ENCODE results near the gene CTBP2.

Gene CTBP2

GRCh38 chr10:125122566-125122965 is 37.8 kb downstream of the CTBP2 start:
- no peak for DNase-seq

GRCh38 chr10:125121003-125121402 is 39.4 kb downstream of the CTBP2 start:
- DNase-seq = no peak

- no peak for DNase-seq
These were observed 40.2 kb downstream of the CTBP2 start for GRCh38 chr10:125120053-125120710.

GRCh38 chr10:125118701-125119100 is 41.7 kb downstream of the CTBP2 start:
- no peak for DNase-seq

GRCh38 chr10:125118011-125118611 is 42.3 kb downstream of the CTBP2 start:
- no peak for DNase-seq

GRCh38 chr10:125116652-125117310 is 43.6 kb downstream of the CTBP2 start:
- DNase-seq = no peak

- DNase-seq = no peak
These were observed 44.2 kb downstream of the CTBP2 start for GRCh38 chr10:125116041-125116649.

- no peak for DNase-seq
These were observed 45.0 kb downstream of the CTBP2 start for GRCh38 chr10:125115409-125115808.

- DNase-seq = no peak
These were observed 45.5 kb downstream of the CTBP2 start for GRCh38 chr10:125114761-125115391.

GRCh38 chr10:125113691-125114371 is 46.5 kb downstream of the CTBP2 start:
- no peak for DNase-seq

GRCh38 chr10:125112697-125113494 is 47.5 kb downstream of the CTBP2 start:
- DNase-seq = no peak

- DNase-seq = no peak
These were observed 49.1 kb downstream of the CTBP2 start for GRCh38 chr10:125111118-125111727.

GRCh38 chr10:125107965-125108580 is 52.3 kb downstream of the CTBP2 start:
- no peak for DNase-seq

GRCh38 chr10:125107166-125107949 is 53.0 kb downstream of the CTBP2 start:
- no peak for DNase-seq

- no peak for DNase-seq
These were observed 53.8 kb downstream of the CTBP2 start for GRCh38 chr10:125106586-125106985.

GRCh38 chr10:125105706-125106255 is 54.6 kb downstream of the CTBP2 start:
- DNase-seq = no peak

- DNase-seq = no peak
These were observed 55.2 kb downstream of the CTBP2 start for GRCh38 chr10:125105155-125105554.

GRCh38 chr10:125104559-125104958 is 55.8 kb downstream of the CTBP2 start:
- no peak for DNase-seq

- DNase-seq = no peak
These were observed 56.4 kb downstream of the CTBP2 start for GRCh38 chr10:125103924-125104323.

GRCh38 chr10:125103466-125103865 is 56.9 kb downstream of the CTBP2 start:
- no peak for DNase-seq
